GM19240 (cell line): ENCODE results near the gene CCR5AS.
"Not testable (repeated sequence)": the region's sequence is repeated elsewhere in the genome, so short reads cannot be mapped to it uniquely, and the experiment has no call there.

ENCODE experiments used
- DNase-seq: peaks from one replicate; pipeline ENCODE4 v3.0.0; 2011; ENCODE audit warnings: low spot score; ENCODE audit not compliant: insufficient read length

The CCR5AS gene

GRCh38 chr3:46406788-46407611 is at the start of gene CCR5AS, which contains the start of gene CCRL2:
Gene CCR5AS, minus strand, starts transcription at chr3:46407066.
Gene CCRL2, plus strand, starts transcription at chr3:46407259. Its CDS starts 821 bp downstream, at chr3:46408080.
- DNase-seq = peak; percentile 35

GRCh38 chr3:46456118-46456517 is 49.3 kb upstream of the CCR5AS start:
- no peak for DNase-seq

- no peak for DNase-seq
Observed at GRCh38 chr3:46455231-46456115, 48.6 kb upstream of the CCR5AS start.

- DNase-seq = no peak
Observed at GRCh38 chr3:46454606-46455005, 47.7 kb upstream of the CCR5AS start.

GRCh38 chr3:46454209-46454595 is 47.3 kb upstream of the CCR5AS start:
- DNase-seq = no peak

- no peak for DNase-seq
Observed at GRCh38 chr3:46453526-46454208, 46.8 kb upstream of the CCR5AS start.

GRCh38 chr3:46449755-46450552 is 43.1 kb upstream of the CCR5AS start:
- no peak for DNase-seq

- DNase-seq = no peak
Observed at GRCh38 chr3:46448721-46449120, 41.9 kb upstream of the CCR5AS start.

GRCh38 chr3:46447228-46447985 is 40.5 kb upstream of the CCR5AS start:
- no peak for DNase-seq

- no peak for DNase-seq
Observed at GRCh38 chr3:46442576-46443530, 36.0 kb upstream of the CCR5AS start.

GRCh38 chr3:46440531-46441294 is 33.8 kb upstream of the CCR5AS start:
- DNase-seq = peak; percentile 47

GRCh38 chr3:46438831-46439230 is 32.0 kb upstream of the CCR5AS start:
- no peak for DNase-seq

GRCh38 chr3:46435081-46435726 is 28.3 kb upstream of the CCR5AS start:
- DNase-seq = no peak

GRCh38 chr3:46433841-46434240 is 27.0 kb upstream of the CCR5AS start:
- DNase-seq = no peak

- not testable (repeated sequence) for DNase-seq
Observed at GRCh38 chr3:46433118-46433517, 26.3 kb upstream of the CCR5AS start.

- not testable (repeated sequence) for DNase-seq
Observed at GRCh38 chr3:46431905-46432304, 25.0 kb upstream of the CCR5AS start.

- not testable (repeated sequence) for DNase-seq
Observed at GRCh38 chr3:46430879-46431278, 24.0 kb upstream of the CCR5AS start.

GRCh38 chr3:46429671-46430070 is 22.8 kb upstream of the CCR5AS start:
- DNase-seq = no peak
